GM18526 (cell line): Measurements from ENCODE around the gene IGSF9B.

ENCODE experiments used
- POLR2A ChIP-seq: IDR thresholded peaks from 3 replicates; pipeline ENCODE4 v1.6.1; 2011; ENCODE audit not compliant: insufficient read length; ENCODE audit errors: extremely low read depth

The IGSF9B gene

GRCh38 chr11:133926466-133927246 is 30.1 kb downstream of the IGSF9B start:
- TF ChIP-seq POLR2A = no peak

GRCh38 chr11:133925756-133926155 is 31.0 kb downstream of the IGSF9B start:
- no peak for TF ChIP-seq POLR2A

GRCh38 chr11:133924661-133925060 is 32.1 kb downstream of the IGSF9B start:
- no peak for TF ChIP-seq POLR2A

GRCh38 chr11:133922078-133922870 is 34.5 kb downstream of the IGSF9B start:
- no peak for TF ChIP-seq POLR2A

- no peak for TF ChIP-seq POLR2A
These were observed 35.3 kb downstream of the IGSF9B start for GRCh38 chr11:133921513-133921912.

- TF ChIP-seq POLR2A = no peak
These were observed 35.7 kb downstream of the IGSF9B start for GRCh38 chr11:133921026-133921425.

- TF ChIP-seq POLR2A = no peak
These were observed 36.4 kb downstream of the IGSF9B start for GRCh38 chr11:133920109-133920990.

GRCh38 chr11:133919330-133920108 is 37.2 kb downstream of the IGSF9B start:
- TF ChIP-seq POLR2A = no peak

- TF ChIP-seq POLR2A = no peak
These were observed 38.0 kb downstream of the IGSF9B start for GRCh38 chr11:133918608-133919260.

GRCh38 chr11:133917921-133918607 is 38.7 kb downstream of the IGSF9B start:
- no peak for TF ChIP-seq POLR2A

GRCh38 chr11:133916784-133917440 is 39.9 kb downstream of the IGSF9B start:
- TF ChIP-seq POLR2A = no peak

- no peak for TF ChIP-seq POLR2A
These were observed 43.0 kb downstream of the IGSF9B start for GRCh38 chr11:133913761-133914160.

- no peak for TF ChIP-seq POLR2A
These were observed 45.6 kb downstream of the IGSF9B start for GRCh38 chr11:133911171-133911570.
